Astrocyte (in vitro differentiated cells and primary cell): Measurements from ENCODE around the gene SPSB2. TPM values are rescaled to one million over a fixed set of nuclear protein-coding genes. Genes with fewer than 3 reads are reported as not detected.

Experiments
- DNase-seq: peaks from one replicate; pipeline ENCODE4 v3.0.0-alpha.2; 2010; ENCODE audit warnings: low read depth
- FAIRE-seq: peaks from 2 replicates; lab custom pipeline; 2011; peaks lifted over from hg19 to GRCh38; lab: Jason Lieb, UNC
- H2AFZ ChIP-seq: 2 replicates; pipeline ENCODE4 v1.6.0; 2012; ENCODE audit warnings: low read depth, low read length, inconsistent platforms
- H3K27ac ChIP-seq: 2 replicates; pipeline ENCODE4 v1.5.1; 2011; ENCODE audit warnings: low read depth, low read length, inconsistent platforms
- H3K27me3 ChIP-seq: 2 replicates; pipeline ENCODE4 v1.6.0; 2011; ENCODE audit warnings: low read length, inconsistent platforms; ENCODE audit not compliant: insufficient read depth
- H3K36me3 ChIP-seq: 2 replicates; pipeline ENCODE4 v1.5.1; 2011; ENCODE audit warnings: low read length, inconsistent platforms; ENCODE audit not compliant: insufficient read depth
- H3K4me1 ChIP-seq: 2 replicates; pipeline ENCODE4 v1.5.1; 2011; ENCODE audit warnings: low read length, inconsistent platforms; ENCODE audit not compliant: insufficient read depth
- H3K4me2 ChIP-seq: 2 replicates; pipeline ENCODE4 v1.6.0; 2012; ENCODE audit warnings: low read length, inconsistent platforms
- H3K4me3 ChIP-seq: 2 replicates; pipeline ENCODE4 v1.5.1; 2011; ENCODE audit warnings: low read depth, mild to moderate bottlenecking, low read length, inconsistent platforms; ENCODE audit not compliant: insufficient read depth
- H3K79me2 ChIP-seq: 2 replicates; pipeline ENCODE4 v1.6.0; 2012; ENCODE audit warnings: mild to moderate bottlenecking, low read length, inconsistent platforms; ENCODE audit not compliant: insufficient read depth
- H3K9ac ChIP-seq: 2 replicates; pipeline ENCODE4 v1.6.0; 2012; ENCODE audit warnings: mild to moderate bottlenecking, low read length, inconsistent platforms
- H3K9me3 ChIP-seq: 2 replicates; pipeline ENCODE4 v1.5.1; 2012; ENCODE audit warnings: low read depth, mild to moderate bottlenecking, low read length, inconsistent platforms; ENCODE audit not compliant: insufficient read depth
- H4K20me1 ChIP-seq: 2 replicates; pipeline ENCODE4 v1.6.0; 2012; ENCODE audit warnings: low read length, inconsistent platforms; ENCODE audit not compliant: insufficient read depth
- H3K27ac Mint-ChIP-seq: one replicate; pipeline ENCODE4 v1.8.0; 2021; ENCODE audit warnings: mild to moderate bottlenecking, mixed read lengths; ENCODE audit not compliant: unreplicated experiment
- H3K27me3 Mint-ChIP-seq: one replicate; pipeline ENCODE4 v1.8.0; 2021; ENCODE audit warnings: low read depth, mixed read lengths; ENCODE audit not compliant: unreplicated experiment
- H3K36me3 Mint-ChIP-seq: one replicate; pipeline ENCODE4 v1.8.0; 2021; ENCODE audit warnings: low read depth, mixed read lengths; ENCODE audit not compliant: unreplicated experiment
- H3K4me1 Mint-ChIP-seq: one replicate; pipeline ENCODE4 v1.8.0; 2021; ENCODE audit warnings: low read depth, mixed read lengths; ENCODE audit not compliant: unreplicated experiment
- H3K4me3 Mint-ChIP-seq: one replicate; pipeline ENCODE4 v1.8.0; 2021; ENCODE audit warnings: mild to moderate bottlenecking, moderate library complexity, mixed read lengths; ENCODE audit not compliant: unreplicated experiment
- H3K9me3 Mint-ChIP-seq: one replicate; pipeline ENCODE4 v1.8.0; 2021; ENCODE audit warnings: mild to moderate bottlenecking, mixed read lengths; ENCODE audit not compliant: unreplicated experiment
- CTCF ChIP-seq: IDR thresholded peaks from 2 replicates; pipeline ENCODE4 v1.5.1; 2011; ENCODE audit warnings: low read depth, mild to moderate bottlenecking, inconsistent platforms, low read length, moderate library complexity; ENCODE audit not compliant: insufficient read depth
- EZH2 ChIP-seq: IDR thresholded peaks from 2 replicates; pipeline ENCODE4 v1.6.1; 2012; ENCODE audit warnings: mild to moderate bottlenecking, low read length, inconsistent platforms; ENCODE audit not compliant: insufficient read depth
- total RNA-seq: library from RNA; stranded (reverse); gene quantifications from 2 replicates; pipeline ENCODE4 v1.2.1, GENCODE V29; 2021

SPSB2 gene
- total RNA-seq, 1 donor from 2014 or later = 4.9 TPM

- Mint-ChIP-seq H3K36me3 (peaks cover 34% of the 10 kb centered on the region), H3K27me3 (no peaks in the 10 kb centered on the region), H3K9me3 (no peaks in the 10 kb centered on the region), H3K4me1 (peaks cover 23% of the 10 kb centered on the region), H3K27ac (peak overlapping the region; percentile 86), H3K4me3 (peak overlapping the region; percentile 96)
- H3K9ac ChIP-seq = peak overlapping the region; percentile 92
- H4K20me1 ChIP-seq = peaks cover 49% of the 10 kb centered on the region
- H3K9me3 ChIP-seq = no peaks in the 10 kb centered on the region
- peak overlapping the region; percentile 94 for H3K4me2 ChIP-seq
- no peak overlapping the region for H3K27ac ChIP-seq
- H3K79me2 ChIP-seq = peaks cover 55% of the 10 kb centered on the region
- DNase-seq (no peak), FAIRE-seq (peak; percentile 17)
- TF ChIP-seq CTCF (peak; percentile 84), EZH2 (no peak)
- no peak overlapping the region for H2AFZ ChIP-seq
- peak overlapping the region; percentile 88 for H3K4me3 ChIP-seq
- peaks cover 24% of the 10 kb centered on the region for H3K36me3 ChIP-seq
- H3K27me3 ChIP-seq = no peaks in the 10 kb centered on the region
- H3K4me1 ChIP-seq = peaks cover 37% of the 10 kb centered on the region
Measured at GRCh38 chr12:6869049-6870021, 3.8 kb downstream of the SPSB2 start.

- no peak overlapping the region for H2AFZ ChIP-seq
- H3K9me3 ChIP-seq = no peaks in the 10 kb centered on the region
- H3K27ac ChIP-seq = peak overlapping the region; percentile 70
- H3K4me1 ChIP-seq = peaks cover 37% of the 10 kb centered on the region
- Mint-ChIP-seq H3K4me3 (peak overlapping the region; percentile 96), H3K4me1 (peaks cover 23% of the 10 kb centered on the region), H3K36me3 (peaks cover 37% of the 10 kb centered on the region), H3K27me3 (no peaks in the 10 kb centered on the region), H3K9me3 (no peaks in the 10 kb centered on the region), H3K27ac (peak overlapping the region; percentile 86)
- FAIRE-seq (no peak), DNase-seq (no peak)
- H3K36me3 ChIP-seq = peaks cover 24% of the 10 kb centered on the region
- H3K4me3 ChIP-seq = peak overlapping the region; percentile 88
- peaks cover 49% of the 10 kb centered on the region for H4K20me1 ChIP-seq
- TF ChIP-seq EZH2 (no peak), CTCF (peak; percentile 20)
- H3K27me3 ChIP-seq = no peaks in the 10 kb centered on the region
- peaks cover 55% of the 10 kb centered on the region for H3K79me2 ChIP-seq
- H3K9ac ChIP-seq = peak overlapping the region; percentile 92
- peak overlapping the region; percentile 94 for H3K4me2 ChIP-seq
Measured at GRCh38 chr12:6868211-6869048, 4.7 kb downstream of the SPSB2 start.
